Esophagus (tissue), 2 donors: ENCODE measurements around the gene PARD6G. TPM values are rescaled to one million over a fixed set of nuclear protein-coding genes. Genes with fewer than 3 reads are reported as not detected.
"Not testable (repeated sequence)": the region's sequence is repeated elsewhere in the genome, so short reads cannot be mapped to it uniquely, and the experiment has no call there.

Source experiments
- H3K27ac ChIP-seq, 2 donors: one replicate each; pipeline ENCODE4 v1.5.1; 2013; ENCODE audit warnings: low read depth in 2 of 2, mild to moderate bottlenecking in 2 of 2, inconsistent platforms in 1 of 2, low read length in 1 of 2, moderate library complexity in 1 of 2
- H3K27me3 ChIP-seq, 2 donors: one replicate each; pipeline ENCODE4 v1.6.1; 2013; ENCODE audit warnings: low read length in 2 of 2, control low read depth in 1 of 2, mild to moderate bottlenecking in 1 of 2; ENCODE audit not compliant: insufficient read depth in 2 of 2, control insufficient read depth in 1 of 2
- H3K36me3 ChIP-seq, 2 donors: one replicate each; pipeline ENCODE4 v1.6.1; 2013; ENCODE audit warnings: low read length in 1 of 2; ENCODE audit not compliant: control insufficient read depth in 2 of 2, insufficient read depth in 2 of 2
- H3K4me1 ChIP-seq, 2 donors: one replicate each; pipeline ENCODE4 v1.6.1; 2013; ENCODE audit warnings: low read length in 1 of 2; ENCODE audit not compliant: control insufficient read depth in 2 of 2, insufficient read depth in 2 of 2
- H3K4me3 ChIP-seq, 2 donors: one replicate each; pipeline ENCODE4 v1.5.1; 2013; ENCODE audit warnings: low read length in 2 of 2, mild to moderate bottlenecking in 2 of 2, low read depth in 1 of 2, moderate library complexity in 1 of 2
- H3K9me3 ChIP-seq, 2 donors: one replicate each; pipeline ENCODE4 v1.6.1; 2013; ENCODE audit warnings: mild to moderate bottlenecking in 2 of 2, low read depth in 1 of 2, low read length in 1 of 2, moderate library complexity in 1 of 2; ENCODE audit not compliant: control insufficient read depth in 2 of 2, insufficient read depth in 1 of 2
- WGBS, 2 donors: extraction: QIAGEN DNeasy Blood & Tissue Kit; methylation state at CpG; one replicate each; pipeline ENCODE4 v1.1.7; 2013; 5-methylcytosine and 5-hydroxymethylcytosine counted together
- polyA plus RNA-seq, 2 donors: library from polyadenylated mRNA; stranded (reverse); fragments of 200-250 nt; gene quantifications; one replicate each; pipeline ENCODE4 v1.2.3, GENCODE V29; 2013
- donor health status: healthy with polysubstance abuse.
- donor health status: Bipolar disorder and iron deficiency.

Gene PARD6G
- polyA plus RNA-seq, 2 donors, result 10.9 to 15.9 TPM

DNA sequence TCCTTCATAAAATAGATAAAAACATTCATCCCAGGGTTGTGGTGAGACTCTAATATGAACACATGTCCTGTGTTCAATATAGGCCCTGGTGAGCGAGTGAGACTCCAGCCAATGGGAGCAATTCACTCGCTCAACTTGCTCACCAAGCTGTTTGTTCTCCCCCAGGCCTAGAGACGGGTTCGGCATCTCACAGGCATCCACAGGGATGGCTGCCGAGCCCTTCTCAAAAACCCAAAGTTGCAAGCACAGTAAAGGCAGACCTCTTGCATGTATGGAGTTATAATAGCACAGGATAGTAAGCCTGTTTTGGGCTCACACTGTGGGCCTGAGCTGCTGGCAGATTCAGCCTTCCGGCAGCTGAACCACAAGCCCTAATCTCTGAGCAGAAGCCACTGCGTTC is 15.7 kb downstream of the PARD6G start:
- Histone ChIP-seq H3K4me1 (peaks cover 15 to 27% of the 10 kb centered on the region in 2 donors), H3K9me3 (no peaks in the 10 kb centered on the region), H3K4me3 (no peak overlapping the region), H3K27ac (no peak overlapping the region), H3K36me3 (no peaks in the 10 kb centered on the region), H3K27me3 (no peaks in the 10 kb centered on the region)
- 89 to 95% methylated on average over 7 of the region's 7 CpGs for WGBS, 2 donors

DNA sequence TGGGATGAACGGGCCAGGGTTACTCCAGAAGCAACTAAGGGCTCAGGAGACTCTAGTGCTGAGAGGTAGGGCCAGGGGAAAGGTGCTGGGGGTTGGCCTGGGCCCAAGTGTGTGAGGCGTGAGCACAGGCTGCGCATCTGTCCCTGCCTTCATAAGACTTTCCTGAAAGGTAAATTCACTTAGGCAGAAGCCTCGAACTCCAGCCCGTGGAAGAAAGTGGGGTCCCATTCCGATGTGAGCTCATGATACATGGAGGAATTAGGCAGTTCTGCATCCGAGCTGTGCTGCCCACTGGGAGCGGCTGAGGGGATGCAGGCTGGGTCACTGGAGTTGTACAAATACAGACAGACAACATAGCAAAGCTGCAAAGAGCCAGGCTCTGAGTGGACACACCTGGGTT is 16.2 kb downstream of the PARD6G start:
- Histone ChIP-seq H3K4me3 (no peak overlapping the region), H3K9me3 (no peaks in the 10 kb centered on the region), H3K36me3 (no peaks in the 10 kb centered on the region), H3K4me1 (peaks cover 15 to 27% of the 10 kb centered on the region in 2 donors), H3K27ac (no peak overlapping the region), H3K27me3 (no peaks in the 10 kb centered on the region)
- 90 to 91% methylated on average over 8 of the region's 8 CpGs for WGBS, 2 donors

GRCh38 chr18:80229766-80230745 is 17.3 kb downstream of the PARD6G start:
- no peak overlapping the region for H3K4me3 ChIP-seq
- H3K27ac ChIP-seq, result peak overlapping the region; percentile 52 to 78
- no peaks in the 10 kb centered on the region for H3K9me3 ChIP-seq
- H3K36me3 ChIP-seq, result no peaks in the 10 kb centered on the region
- WGBS, 2 donors, result 69 to 73% methylated on average over 22 of the region's 22 CpGs
- H3K4me1 ChIP-seq, result peaks cover 15 to 27% of the 10 kb centered on the region in 2 donors
- H3K27me3 ChIP-seq, result no peaks in the 10 kb centered on the region

GRCh38 chr18:80229363-80229762 is 18.0 kb downstream of the PARD6G start:
- Histone ChIP-seq H3K27ac (peak overlapping the region; percentile 52 to 78), H3K4me1 (peaks cover 15 to 26% of the 10 kb centered on the region in 2 donors), H3K9me3 (no peaks in the 10 kb centered on the region), H3K4me3 (no peak overlapping the region), H3K36me3 (no peaks in the 10 kb centered on the region), H3K27me3 (no peaks in the 10 kb centered on the region)
- WGBS, 2 donors, result 56 to 72% methylated on average over 3 of the region's 3 CpGs

- Histone ChIP-seq H3K27ac (no peak overlapping the region), H3K9me3 (no peaks in the 10 kb centered on the region), H3K27me3 (no peaks in the 10 kb centered on the region), H3K4me3 (no peak overlapping the region), H3K4me1 (peaks cover 14 to 22% of the 10 kb centered on the region in 2 donors), H3K36me3 (no peaks in the 10 kb centered on the region)
- 87 to 93% methylated on average over 16 to 18 of the region's 18 CpGs for WGBS, 2 donors
Observed at GRCh38 chr18:80228051-80228848, 19.1 kb downstream of the PARD6G start.

DNA sequence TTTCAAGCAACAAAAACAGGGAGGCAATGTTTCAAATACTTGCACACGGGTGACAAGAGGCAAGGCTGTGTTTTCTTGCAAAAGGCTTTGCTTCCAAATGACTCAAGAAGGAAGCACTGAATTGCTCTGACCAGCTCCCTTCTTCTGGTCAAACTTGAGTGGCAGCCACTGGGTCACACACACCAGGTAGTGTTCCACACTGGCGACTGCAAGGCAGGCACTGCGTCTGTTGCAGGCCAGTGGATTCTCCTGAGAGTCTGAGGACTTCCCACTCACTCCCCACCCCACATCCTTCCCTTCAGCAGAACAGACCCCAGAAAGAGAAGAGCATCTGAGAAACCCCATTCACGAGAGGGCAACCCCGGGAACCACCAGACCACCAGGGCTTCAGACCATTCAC is 19.8 kb downstream of the PARD6G start:
- no peaks in the 10 kb centered on the region for H3K27me3 ChIP-seq
- peaks cover 13 to 15% of the 10 kb centered on the region in 2 donors for H3K4me1 ChIP-seq
- 83 to 87% methylated on average over 5 of the region's 5 CpGs for WGBS, 2 donors
- H3K9me3 ChIP-seq, result no peaks in the 10 kb centered on the region
- no peak overlapping the region for H3K4me3 ChIP-seq
- H3K36me3 ChIP-seq, result no peaks in the 10 kb centered on the region
- peak overlapping the region in 1 of 2 donors; percentile 57 for H3K27ac ChIP-seq

- WGBS, 2 donors, result 83 to 85% methylated on average over 4 of the region's 4 CpGs
- no peaks in the 10 kb centered on the region for H3K27me3 ChIP-seq
- H3K4me1 ChIP-seq, result peaks cover 9 to 15% of the 10 kb centered on the region in 2 donors
- H3K9me3 ChIP-seq, result no peaks in the 10 kb centered on the region
- H3K27ac ChIP-seq, result no peak overlapping the region
- no peak overlapping the region for H3K4me3 ChIP-seq
- H3K36me3 ChIP-seq, result no peaks in the 10 kb centered on the region
Observed at GRCh38 chr18:80225685-80226084, 21.6 kb downstream of the PARD6G start.

GRCh38 chr18:80223581-80224148 is 23.6 kb downstream of the PARD6G start:
- no peak overlapping the region for H3K4me3 ChIP-seq
- peaks cover 3 to 4% of the 10 kb centered on the region in 2 donors for H3K4me1 ChIP-seq
- WGBS, 2 donors, result 53 to 58% methylated on average over 4 of the region's 4 CpGs
- H3K27me3 ChIP-seq, result no peaks in the 10 kb centered on the region
- H3K36me3 ChIP-seq, result no peaks in the 10 kb centered on the region
- peak overlapping the region in 1 of 2 donors; percentile 84 for H3K27ac ChIP-seq
- no peaks in the 10 kb centered on the region for H3K9me3 ChIP-seq

- H3K36me3 ChIP-seq, H3K9me3 ChIP-seq, H3K27me3 ChIP-seq, H3K27ac ChIP-seq, H3K4me3 ChIP-seq, H3K4me1 ChIP-seq: not testable (repeated sequence)
- 95 to 97% methylated on average over 4 of the region's 4 CpGs for WGBS, 2 donors
Observed at GRCh38 chr18:80219488-80219887, 27.8 kb downstream of the PARD6G start.
